PFSK-1 (cell line): Measurements from ENCODE around the gene PPP1R12B.

Source experiments
- FOXP2 ChIP-seq: optimal IDR thresholded peaks from 2 replicates; pipeline ENCODE3; 2011; ENCODE audit warnings: borderline replicate concordance, control low read depth, inconsistent platforms; ENCODE audit not compliant: insufficient read depth; ENCODE audit errors: extremely low read length, extremely low read depth
- POLR2AphosphoS5 ChIP-seq: IDR thresholded peaks from 2 replicates; pipeline ENCODE4 v1.6.1; 2012; ENCODE audit warnings: low read depth, mild to moderate bottlenecking, control low read depth, low read length, moderate library complexity
- REST ChIP-seq, 2 experiments: IDR thresholded peaks; 2 replicates each; pipeline versions ENCODE4 v1.6.1 to v1.8.0; 2011 to 2012; ENCODE audit warnings: low read depth in 2 of 2, low read length in 2 of 2, control low read depth in 1 of 2, inconsistent platforms in 1 of 2, mild to moderate bottlenecking in 1 of 2, moderate library complexity in 1 of 2; ENCODE audit not compliant: insufficient read depth in 1 of 2
- SIN3A ChIP-seq: IDR thresholded peaks from 2 replicates; pipeline ENCODE4 v1.6.1; 2012; ENCODE audit warnings: mild to moderate bottlenecking, low read length, moderate library complexity, borderline replicate concordance; ENCODE audit not compliant: insufficient read depth
- TAF1 ChIP-seq: IDR thresholded peaks from 2 replicates; pipeline ENCODE4 v1.6.1; 2012; ENCODE audit warnings: low read length, control low read depth, borderline replicate concordance; ENCODE audit not compliant: insufficient read depth

Gene PPP1R12B

GRCh38 chr1:202616355-202616915 lies 267.9 kb downstream of the PPP1R12B start:
- no peak for TF ChIP-seq TAF1
- TF ChIP-seq REST (IDR thresholded peaks at IDR 0.05; ENCODE audit: insufficient read depth in 1 of 2, low read depth in 2 of 2, low read length in 2 of 2) = no peak

GRCh38 chr1:202619505-202619904 lies 271.0 kb downstream of the PPP1R12B start:
- TF ChIP-seq FOXP2 = no peak
- TF ChIP-seq POLR2AphosphoS5 = no peak
- no peak for TF ChIP-seq SIN3A
- no peak for TF ChIP-seq REST (IDR thresholded peaks at IDR 0.05; ENCODE audit: insufficient read depth in 1 of 2, low read depth in 2 of 2, low read length in 2 of 2)
- no peak for TF ChIP-seq TAF1

GRCh38 chr1:202621446-202621845 lies 272.9 kb downstream of the PPP1R12B start:
- TF ChIP-seq FOXP2 (no peak), POLR2AphosphoS5 (no peak), SIN3A (no peak), TAF1 (no peak), REST (IDR thresholded peaks at IDR 0.05; ENCODE audit: insufficient read depth in 1 of 2, low read depth in 2 of 2, low read length in 2 of 2) (no peak)

GRCh38 chr1:202622388-202622787 lies 273.9 kb downstream of the PPP1R12B start:
- TF ChIP-seq FOXP2 (no peak), TAF1 (no peak), POLR2AphosphoS5 (no peak), SIN3A (no peak), REST (IDR thresholded peaks at IDR 0.05; ENCODE audit: insufficient read depth in 1 of 2, low read depth in 2 of 2, low read length in 2 of 2) (no peak)

- TF ChIP-seq SIN3A (no peak), FOXP2 (no peak), POLR2AphosphoS5 (no peak), REST (IDR thresholded peaks at IDR 0.05; ENCODE audit: insufficient read depth in 1 of 2, low read depth in 2 of 2, low read length in 2 of 2) (no peak), TAF1 (no peak)
These were observed 274.6 kb downstream of the PPP1R12B start for GRCh38 chr1:202623075-202623474.
